Measurements from ENCODE around the gene LMNTD1.

DNA sequence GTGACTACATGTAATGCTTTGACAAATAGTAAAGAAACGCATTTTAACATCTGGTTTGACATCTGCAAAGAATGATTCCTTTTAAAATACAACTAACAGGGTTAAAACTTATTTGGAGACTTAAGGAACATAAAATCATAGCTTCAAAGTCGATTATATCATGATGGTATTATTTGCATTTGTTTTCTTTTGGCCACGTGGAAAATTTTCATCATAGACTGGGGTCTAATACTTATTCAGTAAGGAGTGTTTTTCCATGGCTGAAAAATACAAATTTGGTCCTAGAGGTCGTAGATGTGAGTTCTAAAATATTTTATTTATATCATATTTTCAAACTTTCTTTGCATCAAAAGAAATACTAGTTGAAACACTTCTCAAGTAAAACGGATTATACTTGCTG is 31.5 kb upstream of the LMNTD1 start:
- no peak for TF ChIP-seq CTCF (IDR thresholded peaks at IDR 0.05 in 8 of 11, conservative IDR thresholded peaks at IDR 0.05 in 3 of 11)
- TF ChIP-seq POLR2A (IDR thresholded peaks at IDR 0.05) = no peak
